Astrocyte of the cerebellum (primary cell): ENCODE results near the gene PHGDH.
"Not testable (repeated sequence)": the region's sequence is repeated elsewhere in the genome, so short reads cannot be mapped to it uniquely, and the experiment has no call there.

Source experiments
- DNase-seq: peaks from one replicate; pipeline ENCODE4 v3.0.0-alpha.2; 2011; ENCODE audit warnings: low read depth
- H3K4me3 ChIP-seq: 2 replicates; pipeline ENCODE4 v1.5.1; 2011; ENCODE audit warnings: mild to moderate bottlenecking, low read depth, low read length, moderate library complexity
- CTCF ChIP-seq: IDR thresholded peaks from 2 replicates; pipeline ENCODE4 v1.5.1; 2012; ENCODE audit warnings: low read length, low read depth, moderate library complexity, mild to moderate bottlenecking; ENCODE audit errors: missing control alignments
- in situ Hi-C: cut with HindIII; loops from 2 replicates; pipeline ENCODE4 v1.10.0; 2017; ENCODE audit warnings: low sequenced_read_pairs

PHGDH gene

GRCh38 chr1:119688810-119689209 lies 22.9 kb upstream of the PHGDH start:
- in situ Hi-C loops = no loop called here
- no peak for DNase-seq
- no peak for TF ChIP-seq CTCF
- no peak overlapping the region for H3K4me3 ChIP-seq

GRCh38 chr1:119689511-119689910 lies 22.2 kb upstream of the PHGDH start:
- no peak for TF ChIP-seq CTCF
- DNase-seq = no peak
- H3K4me3 ChIP-seq = no peak overlapping the region
- in situ Hi-C loops = no loop called here

GRCh38 chr1:119696863-119697262 lies 14.9 kb upstream of the PHGDH start:
- H3K4me3 ChIP-seq, in situ Hi-C loops, DNase-seq: not testable (repeated sequence)

- DNase-seq = no peak
- no peak for TF ChIP-seq CTCF
- in situ Hi-C loops = no loop called here
- H3K4me3 ChIP-seq = no peak overlapping the region
Measured at GRCh38 chr1:119697598-119697997, 14.1 kb upstream of the PHGDH start.

- no peak for DNase-seq
- in situ Hi-C loops = no loop called here
- no peak overlapping the region for H3K4me3 ChIP-seq
- no peak for TF ChIP-seq CTCF
Measured at GRCh38 chr1:119700326-119700725, 11.4 kb upstream of the PHGDH start.

- H3K4me3 ChIP-seq = no peak overlapping the region
- TF ChIP-seq CTCF = no peak
- no peak for DNase-seq
- in situ Hi-C loops = no loop called here
Measured at GRCh38 chr1:119701659-119702058, 10.1 kb upstream of the PHGDH start.

GRCh38 chr1:119702384-119702783 lies 9.3 kb upstream of the PHGDH start:
- in situ Hi-C loops = no loop called here
- DNase-seq = no peak
- no peak overlapping the region for H3K4me3 ChIP-seq
- no peak for TF ChIP-seq CTCF
